ENCODE results near the gene CDYL. TPM values are rescaled to one million over a fixed set of nuclear protein-coding genes. Genes with fewer than 3 reads are reported as not detected.

The CDYL gene
- total RNA-seq, 1 donor from 2014 or later = 53.5 TPM

DNA sequence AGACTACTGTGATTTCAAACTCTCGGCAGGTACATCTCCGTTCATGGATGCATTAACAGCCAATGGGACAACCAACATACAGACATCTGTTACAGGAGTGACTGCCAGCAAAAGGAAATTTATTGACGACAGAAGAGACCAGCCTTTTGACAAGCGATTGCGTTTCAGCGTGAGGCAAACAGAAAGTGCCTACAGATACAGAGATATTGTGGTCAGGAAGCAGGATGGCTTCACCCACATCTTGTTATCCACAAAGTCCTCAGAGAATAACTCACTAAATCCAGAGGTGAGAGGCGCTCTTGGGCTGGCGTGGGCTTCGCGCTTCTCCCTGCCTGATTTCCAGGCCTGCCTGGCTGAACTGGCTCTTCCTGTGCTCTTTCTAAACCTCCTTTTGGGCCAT, 159.3 kb downstream of the CDYL start:
- no peaks in the 10 kb centered on the region for H3K9me3 Mint-ChIP-seq
- H3K4me3 Mint-ChIP-seq = no peak overlapping the region
- no peak overlapping the region for H3K4me2 ChIP-seq
- H3K27ac Mint-ChIP-seq = no peak overlapping the region
- H3K27ac ChIP-seq = no peak overlapping the region
- peaks cover 34% of the 10 kb centered on the region for H3K79me2 ChIP-seq (ENCODE audit: low read depth)
- no peak overlapping the region for H2AFZ ChIP-seq (replicated peaks)
- H3K27me3 ChIP-seq = no peaks in the 10 kb centered on the region
- H3K36me3 ChIP-seq = peaks cover 4% of the 10 kb centered on the region
- H3K4me3 ChIP-seq = no peak overlapping the region
- H3F3A ChIP-seq (ENCODE audit: low read depth) = no peaks in the 10 kb centered on the region
- H3K9me3 ChIP-seq (ENCODE audit: low read depth) = no peaks in the 10 kb centered on the region
- H3K4me1 Mint-ChIP-seq = peaks cover 16% of the 10 kb centered on the region
- peaks cover 10% of the 10 kb centered on the region for H3K4me1 ChIP-seq
- peaks cover 15% of the 10 kb centered on the region for H3K36me3 Mint-ChIP-seq
- peaks cover 3% of the 10 kb centered on the region for H3K27me3 Mint-ChIP-seq (ENCODE audit: insufficient read depth, low read depth)
- no peak for DNase-seq (ENCODE audit: low spot score)
- no peak overlapping the region for H3K9ac ChIP-seq
- peaks cover 38% of the 10 kb centered on the region for H4K20me1 ChIP-seq (ENCODE audit: low read depth)
- TF ChIP-seq EZH2 (IDR thresholded peaks at IDR 0.05) (no peak), EZH2phosphoT487 (IDR thresholded peaks at IDR 0.05) (no peak), CTCF (IDR thresholded peaks at IDR 0.05) (no peak)

- Mint-ChIP-seq H3K4me1 (peaks cover 17% of the 10 kb centered on the region), H3K9me3 (no peaks in the 10 kb centered on the region), H3K27me3 (ENCODE audit: insufficient read depth, low read depth) (no peaks in the 10 kb centered on the region), H3K27ac (no peak overlapping the region), H3K36me3 (peaks cover 15% of the 10 kb centered on the region), H3K4me3 (no peak overlapping the region)
- Histone ChIP-seq H3K9ac (no peak overlapping the region), H3K27me3 (no peaks in the 10 kb centered on the region), H3K79me2 (ENCODE audit: low read depth) (peaks cover 28% of the 10 kb centered on the region), H3K27ac (no peak overlapping the region), H3F3A (ENCODE audit: low read depth) (no peaks in the 10 kb centered on the region), H3K4me3 (no peak overlapping the region), H3K4me2 (no peak overlapping the region), H3K36me3 (peaks cover 4% of the 10 kb centered on the region), H3K9me3 (ENCODE audit: low read depth) (no peaks in the 10 kb centered on the region), H2AFZ (replicated peaks) (no peak overlapping the region), H3K4me1 (peaks cover 8% of the 10 kb centered on the region), H4K20me1 (ENCODE audit: low read depth) (peaks cover 34% of the 10 kb centered on the region)
- no peak for DNase-seq (ENCODE audit: low spot score)
- no peak for TF ChIP-seq CTCF (IDR thresholded peaks at IDR 0.05)
- no peak for TF ChIP-seq EZH2 (IDR thresholded peaks at IDR 0.05)
- no peak for TF ChIP-seq EZH2phosphoT487 (IDR thresholded peaks at IDR 0.05)
Observed at GRCh38 chr6:4935975-4936680, 159.9 kb downstream of the CDYL start.

DNA sequence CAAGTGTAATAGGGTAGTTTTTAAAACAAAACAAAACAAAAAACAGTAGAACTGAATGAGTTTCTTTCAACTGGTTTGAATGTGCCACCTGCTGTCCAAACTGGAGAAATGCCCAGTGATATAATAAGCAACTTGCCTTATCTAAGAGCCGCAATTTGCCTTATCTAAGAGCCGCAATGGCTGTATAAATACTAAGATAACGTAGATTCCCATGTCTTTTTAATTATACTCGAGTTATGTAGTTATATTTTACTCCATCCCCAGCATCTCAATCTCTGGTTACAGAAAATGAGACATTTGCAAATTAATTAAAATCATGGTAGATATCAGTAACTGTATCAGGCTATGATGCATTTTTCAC, 160.5 kb downstream of the CDYL start:
- Histone ChIP-seq H3K36me3 (peaks cover 4% of the 10 kb centered on the region), H3K4me2 (no peak overlapping the region), H3K4me3 (no peak overlapping the region), H3K27ac (no peak overlapping the region), H3K9me3 (ENCODE audit: low read depth) (no peaks in the 10 kb centered on the region), H3K79me2 (ENCODE audit: low read depth) (peaks cover 23% of the 10 kb centered on the region), H2AFZ (replicated peaks) (no peak overlapping the region), H3F3A (ENCODE audit: low read depth) (no peaks in the 10 kb centered on the region), H4K20me1 (ENCODE audit: low read depth) (peaks cover 34% of the 10 kb centered on the region), H3K9ac (no peak overlapping the region), H3K27me3 (no peaks in the 10 kb centered on the region), H3K4me1 (peaks cover 8% of the 10 kb centered on the region)
- no peaks in the 10 kb centered on the region for H3K27me3 Mint-ChIP-seq (ENCODE audit: insufficient read depth, low read depth)
- H3K4me3 Mint-ChIP-seq = no peak overlapping the region
- H3K27ac Mint-ChIP-seq = no peak overlapping the region
- peaks cover 16% of the 10 kb centered on the region for H3K4me1 Mint-ChIP-seq
- peaks cover 13% of the 10 kb centered on the region for H3K36me3 Mint-ChIP-seq
- peak; percentile 49 for DNase-seq (ENCODE audit: low spot score)
- TF ChIP-seq CTCF (IDR thresholded peaks at IDR 0.05) = peak; percentile 69
- no peak for TF ChIP-seq EZH2phosphoT487 (IDR thresholded peaks at IDR 0.05)
- no peaks in the 10 kb centered on the region for H3K9me3 Mint-ChIP-seq

Data from neural progenitor cell (in vitro differentiated cells).